WI38 (cell line): ENCODE data around the gene PLVAP.
A peak's percentile ranks its signal among the peaks of the same experiment; 100 is the strongest.

Experiments used
- H3K4me3 ChIP-seq: 2 replicates; pipeline ENCODE4 v1.5.1; 2011; ENCODE audit warnings: low read depth, mild to moderate bottlenecking, control low read depth, low read length
- CTCF ChIP-seq: IDR thresholded peaks from 2 replicates; pipeline ENCODE4 v1.5.1; 2012; ENCODE audit warnings: low read depth, mild to moderate bottlenecking, control low read depth, low read length

PLVAP gene

GRCh38 chr19:17419154-17419620 lies 42.0 kb upstream of the PLVAP start:
- peak overlapping the region; percentile 76 for H3K4me3 ChIP-seq
- TF ChIP-seq CTCF: no peak

GRCh38 chr19:17418710-17419109 lies 41.6 kb upstream of the PLVAP start:
- H3K4me3 ChIP-seq: peak overlapping the region; percentile 76; the same call in 1 of the 2 replicates
- TF ChIP-seq CTCF: no peak

- no peak for TF ChIP-seq CTCF
- H3K4me3 ChIP-seq: no peak overlapping the region
Observed at GRCh38 chr19:17415121-17415520, 38.0 kb upstream of the PLVAP start.

- TF ChIP-seq CTCF: no peak
Observed at GRCh38 chr19:17414097-17414496, 37.0 kb upstream of the PLVAP start.

GRCh38 chr19:17411801-17412200 lies 34.7 kb upstream of the PLVAP start:
- no peak overlapping the region for H3K4me3 ChIP-seq
- TF ChIP-seq CTCF: no peak

More at GRCh38 chr19:17414097-17414496, 37.0 kb upstream of the PLVAP start:
- H3K4me3 ChIP-seq: no peak overlapping the region

- no peak for TF ChIP-seq CTCF
- H3K4me3 ChIP-seq: no peak overlapping the region
Observed at GRCh38 chr19:17409990-17410389, 32.8 kb upstream of the PLVAP start.

- TF ChIP-seq CTCF: no peak
- H3K4me3 ChIP-seq: no peak overlapping the region
Observed at GRCh38 chr19:17406887-17407196, 29.7 kb upstream of the PLVAP start.
